HS-27A (cell line): ENCODE data around the gene MCM3.

ENCODE experiments used
- DNase-seq: peaks from one replicate; pipeline ENCODE4 v3.0.0-alpha.2; 2012; ENCODE audit warnings: low read depth, missing footprints

MCM3 gene

DNA sequence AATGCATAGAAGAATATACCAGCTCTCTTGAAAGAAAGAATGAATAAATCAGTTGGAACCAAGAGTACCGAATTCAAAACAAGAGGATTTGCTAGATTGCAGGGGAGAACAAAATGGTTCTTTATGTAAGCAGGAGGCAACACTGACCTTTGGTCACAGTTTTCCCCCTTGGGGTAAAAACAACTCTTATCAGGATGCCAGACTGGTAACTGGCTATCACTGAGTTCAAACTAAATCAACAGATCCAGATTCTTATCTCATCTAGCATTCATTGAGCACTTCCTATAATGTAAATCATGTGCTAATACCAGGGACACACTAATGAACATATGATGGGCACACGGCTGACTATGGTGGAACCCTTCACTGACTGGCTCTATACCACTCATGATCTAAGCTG, 35.5 kb downstream of the MCM3 start:
- DNase-seq: no peak

GRCh38 chr6:52245425-52245824, 39.1 kb downstream of the MCM3 start:
- DNase-seq: no peak

GRCh38 chr6:52244400-52244799, 40.1 kb downstream of the MCM3 start, which contains the start of gene IL17F:
IL17F (minus strand) TSS chr6:52244500; CDS start chr6:52244429, 71 bp downstream.
- no peak for DNase-seq

- DNase-seq: no peak
Observed at GRCh38 chr6:52243282-52243893, 41.2 kb downstream of the MCM3 start.

- no peak for DNase-seq
Observed at GRCh38 chr6:52241819-52242218, 42.7 kb downstream of the MCM3 start.

DNA sequence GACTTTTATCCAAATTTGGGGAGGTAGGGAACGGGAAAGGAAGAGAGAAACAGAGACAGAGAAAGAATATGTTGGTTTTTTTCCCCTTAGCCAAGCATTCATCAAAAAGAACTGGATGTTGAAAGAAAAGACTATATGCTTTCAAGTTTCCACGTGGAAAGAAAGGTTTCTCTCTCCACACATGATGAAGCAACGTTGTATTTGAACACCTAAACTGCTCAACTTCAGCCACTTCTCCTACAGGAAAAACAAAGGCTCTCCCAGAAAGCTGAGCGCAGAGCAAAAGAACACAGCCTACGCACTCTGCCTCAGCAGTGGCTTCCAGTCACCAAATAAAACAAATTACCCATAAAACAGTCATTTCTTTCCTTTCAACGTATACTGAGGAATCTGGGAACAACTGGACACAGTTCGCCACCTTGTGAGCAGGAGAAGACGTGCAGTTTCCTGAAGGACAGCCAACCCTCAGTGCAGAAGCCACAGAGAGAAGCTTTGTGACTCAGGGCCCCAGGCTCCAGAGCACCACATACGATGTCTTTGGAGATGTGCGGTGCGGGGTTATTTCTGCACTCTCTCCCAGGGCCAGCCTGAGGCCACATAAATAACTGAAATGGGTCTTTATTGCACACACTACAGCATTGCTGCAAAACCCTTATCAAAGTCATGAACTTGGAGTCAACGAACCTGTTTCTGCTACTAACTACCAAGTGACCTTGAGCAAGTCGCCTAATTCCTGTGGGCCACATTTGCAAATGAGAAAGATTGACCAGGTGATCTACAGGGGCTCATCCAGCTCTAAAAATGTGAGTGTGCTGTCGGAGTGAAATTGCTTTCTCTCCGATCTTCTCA, 50.3 kb downstream of the MCM3 start:
- DNase-seq: peak; percentile 22

DNA sequence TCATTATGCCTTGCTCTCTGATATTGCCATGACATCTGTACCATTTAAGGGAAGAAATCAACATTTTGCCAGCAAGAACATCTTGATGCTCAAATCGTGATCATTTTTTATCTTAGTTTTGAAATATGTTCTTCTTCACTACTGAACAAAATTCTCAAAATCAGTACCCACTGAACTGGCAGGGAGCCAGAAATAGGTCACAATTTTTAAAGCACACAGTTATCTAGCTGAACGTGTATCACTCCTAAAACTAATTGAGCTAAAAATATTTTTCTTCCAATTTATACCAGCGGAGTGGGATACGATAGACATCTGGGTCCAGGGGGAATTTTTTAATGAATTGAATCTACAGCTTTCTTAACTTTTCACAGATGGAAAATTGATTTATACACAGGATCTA, 51.5 kb downstream of the MCM3 start:
- DNase-seq: no peak

DNA sequence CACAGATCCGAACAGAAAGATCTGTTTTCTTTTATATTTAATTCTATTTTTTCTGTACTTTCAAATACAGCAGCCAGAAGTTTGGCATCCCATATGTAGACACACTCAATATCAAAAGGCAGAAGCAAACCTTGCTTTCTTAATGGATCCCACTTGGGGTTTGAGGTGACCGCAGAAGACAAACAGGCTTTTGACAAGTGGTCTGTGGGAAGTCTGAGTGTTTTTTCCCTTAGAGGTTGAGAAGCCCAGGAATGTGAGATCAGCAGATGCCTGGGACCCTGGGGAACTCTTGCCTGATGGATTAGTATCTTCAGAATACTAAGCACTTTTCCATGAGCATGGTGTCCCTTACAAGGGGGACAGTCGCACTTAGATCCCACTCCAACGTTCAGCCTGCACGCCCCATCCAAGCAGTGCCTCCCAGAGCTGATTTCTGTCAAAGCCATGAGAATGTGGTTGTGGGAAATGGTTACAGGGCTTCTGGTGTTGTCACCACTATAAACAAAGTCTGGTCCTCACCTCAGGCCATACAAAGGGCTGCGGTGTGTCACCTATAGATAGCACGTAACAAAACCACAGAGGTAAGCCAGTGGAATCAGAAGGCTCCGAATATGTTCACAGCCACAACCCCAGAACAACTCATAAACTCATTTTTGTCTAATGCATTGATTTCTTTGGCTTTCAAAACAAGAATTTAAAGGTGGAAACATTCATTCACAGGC, 53.0 kb downstream of the MCM3 start:
- no peak for DNase-seq

DNA sequence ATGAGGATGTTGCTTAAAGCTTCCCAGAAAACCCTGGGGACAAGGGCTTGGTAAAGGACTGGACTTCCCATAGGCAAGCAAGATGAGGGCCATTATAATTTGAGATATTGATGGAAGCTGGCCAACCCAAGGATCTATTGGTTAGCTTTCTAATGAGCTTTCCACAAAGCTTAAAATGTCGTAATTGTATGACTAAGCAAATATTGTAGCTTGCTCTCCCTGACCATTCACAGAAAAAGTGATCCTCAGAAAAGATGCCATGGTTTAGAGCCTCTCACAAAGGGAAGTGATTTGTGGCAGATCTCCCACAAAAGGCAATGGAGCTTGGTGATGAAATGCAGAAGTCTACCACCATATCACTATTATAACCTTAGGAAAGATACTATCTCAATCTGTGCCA, 53.9 kb downstream of the MCM3 start:
- DNase-seq: no peak

GRCh38 chr6:52227495-52227894, 57.0 kb downstream of the MCM3 start:
- no peak for DNase-seq

- DNase-seq: no peak
Observed at GRCh38 chr6:52221302-52221701, 63.2 kb downstream of the MCM3 start.

GRCh38 chr6:52217761-52218160, 66.8 kb downstream of the MCM3 start:
- DNase-seq: no peak

DNA sequence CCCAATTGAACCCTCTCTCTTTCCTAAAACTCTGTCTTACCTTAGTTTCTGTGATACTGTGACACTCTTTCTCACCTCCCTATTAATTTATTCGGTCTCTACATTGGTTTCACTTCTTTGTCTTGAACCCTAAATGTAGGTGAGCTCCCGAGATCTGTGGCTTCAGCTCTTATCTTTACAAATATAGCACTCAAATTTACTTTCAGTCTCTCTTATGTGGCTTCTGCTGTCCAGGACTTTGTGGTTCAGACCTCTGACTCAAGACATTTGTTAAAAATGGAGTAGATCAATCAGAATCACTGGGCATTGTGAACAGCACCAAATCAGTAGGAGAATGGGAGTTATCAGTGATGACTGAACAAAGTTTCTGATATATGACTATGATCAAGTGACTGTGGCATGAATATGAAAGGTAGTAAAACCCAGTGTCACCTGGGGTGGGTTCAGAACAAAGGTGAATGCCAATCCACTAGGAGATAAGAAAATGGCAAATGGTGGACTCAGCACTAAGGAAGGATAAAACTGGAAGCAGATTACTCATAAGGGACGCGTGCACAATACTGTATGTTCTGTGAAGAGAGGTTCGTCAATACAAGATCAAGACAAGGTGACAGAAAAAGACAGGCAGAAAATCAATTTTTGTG, 67.5 kb downstream of the MCM3 start:
- no peak for DNase-seq

DNA sequence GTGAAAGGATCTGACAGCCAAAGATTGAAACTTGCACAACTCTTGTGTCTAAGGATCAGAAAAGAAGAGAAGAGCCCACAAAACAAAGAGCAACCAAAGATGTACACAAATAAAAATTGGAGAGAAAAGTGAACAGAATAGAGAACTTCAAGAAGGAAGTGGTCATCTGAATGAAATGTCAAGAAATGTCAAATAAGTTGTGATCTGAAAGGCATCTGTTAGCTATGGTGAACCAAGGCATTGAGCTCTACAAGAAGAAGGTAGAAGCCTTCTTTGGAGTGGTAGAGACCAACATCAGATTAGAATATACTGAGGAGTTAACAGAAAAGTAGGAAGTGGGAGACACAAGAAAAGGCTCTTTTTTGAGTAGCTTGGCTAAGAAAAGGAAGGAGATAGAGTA, 68.8 kb downstream of the MCM3 start:
- no peak for DNase-seq
